Kidney (tissue), 14 donors: ENCODE data around the gene KCNQ1. TPM values are rescaled to one million over a fixed set of nuclear protein-coding genes. Genes with fewer than 3 reads are reported as not detected.

Experiments used
- DNase-seq, 5 donors: peaks; one replicate each; pipeline ENCODE4 v3.0.0-alpha.2; 2013 to 2020
- FAIRE-seq: peaks from 2 replicates; lab custom pipeline; 2012; peaks lifted over from hg19 to GRCh38; lab: Jason Lieb, UNC
- H3K27ac ChIP-seq, 2 donors: one replicate each; pipeline ENCODE4 v1.7.0; 2013; ENCODE audit warnings: low read depth in 2 of 2, low read length in 2 of 2, inconsistent platforms in 1 of 2
- H3K27me3 ChIP-seq: one replicate; pipeline ENCODE4 v1.7.1; 2013; ENCODE audit warnings: low read length, inconsistent platforms; ENCODE audit not compliant: control insufficient read depth, insufficient read depth
- H3K36me3 ChIP-seq, 3 donors: one replicate each; pipeline versions ENCODE4 v1.7.0 to v1.7.1; 2013; ENCODE audit warnings: low read length in 3 of 3, control low read depth in 1 of 3, inconsistent platforms in 1 of 3; ENCODE audit not compliant: insufficient read depth in 3 of 3, control insufficient read depth in 2 of 3
- H3K4me1 ChIP-seq, 3 donors: one replicate each; pipeline versions ENCODE4 v1.7.0 to v1.7.1; 2013; ENCODE audit warnings: low read length in 3 of 3, inconsistent platforms in 1 of 3, low read depth in 1 of 3; ENCODE audit not compliant: control insufficient read depth in 2 of 3, insufficient read depth in 2 of 3
- H3K4me3 ChIP-seq, 3 donors: one replicate each; pipeline versions ENCODE4 v1.7.0 to v1.8.1; 2013; ENCODE audit warnings: low read length in 3 of 3, control low read depth in 1 of 3, inconsistent platforms in 1 of 3
- H3K9ac ChIP-seq, 3 donors: one replicate each; pipeline versions ENCODE4 v1.7.0 to v1.7.1; 2013; ENCODE audit warnings: low read length in 3 of 3, control low read depth in 1 of 3, inconsistent platforms in 1 of 3
- H3K9me3 ChIP-seq, 3 donors: one replicate each; pipeline versions ENCODE4 v1.7.0 to v1.7.1; 2013; ENCODE audit warnings: low read length in 3 of 3, control low read depth in 1 of 3, inconsistent platforms in 1 of 3; ENCODE audit not compliant: control insufficient read depth in 2 of 3, insufficient read depth in 1 of 3
- intact Hi-C: fragments of 100-400 bp; cut with DNase I; formaldehyde crosslinking; loops from one replicate; pipeline ENCODE4 v1.11.1; 2022
- polyA plus RNA-seq: library from polyadenylated mRNA; stranded (reverse); fragments of 350-450 nt; fragmentation: Illumina TruSeq; extraction: RNeasy Lipid Tissue Mini Kit (QIAGEN cat#74804); gene quantifications from one replicate; pipeline ENCODE4 v1.2.3, GENCODE V29; 2014; ENCODE audit warnings: low read depth, low replicate concordance; ENCODE audit not compliant: insufficient read depth
- total RNA-seq: library from RNA; stranded (reverse); fragmentation: NEBNext Ultra II Directional; extraction: Animal tissue kit (Norgen Biotek cat#: 25700); gene quantifications from one replicate; pipeline ENCODE4 v1.2.1, GENCODE V29; 2021
- TF ChIP-seq, protein P1 (sequence below): IDR thresholded peaks from 3 replicates; pipeline ENCODE4 v1.5.1; 2012; ENCODE audit warnings: mild to moderate bottlenecking, moderate library complexity, borderline replicate concordance; ENCODE audit not compliant: insufficient read depth; ENCODE audit errors: extremely low read depth
- donor health status: control.
- donor health status: control.
- donor health status: control.
- donor health status: control.
- donor health status: control.
- donor health status: DM: yes; HTN: yes; CAD: no.
- donor health status: Normal renal cell carcinoma (clear cell type).

KCNQ1 gene
- total and polyA plus RNA-seq, 2 donors from 2014 or later, result 45.5 to 49.4 TPM

DNA sequence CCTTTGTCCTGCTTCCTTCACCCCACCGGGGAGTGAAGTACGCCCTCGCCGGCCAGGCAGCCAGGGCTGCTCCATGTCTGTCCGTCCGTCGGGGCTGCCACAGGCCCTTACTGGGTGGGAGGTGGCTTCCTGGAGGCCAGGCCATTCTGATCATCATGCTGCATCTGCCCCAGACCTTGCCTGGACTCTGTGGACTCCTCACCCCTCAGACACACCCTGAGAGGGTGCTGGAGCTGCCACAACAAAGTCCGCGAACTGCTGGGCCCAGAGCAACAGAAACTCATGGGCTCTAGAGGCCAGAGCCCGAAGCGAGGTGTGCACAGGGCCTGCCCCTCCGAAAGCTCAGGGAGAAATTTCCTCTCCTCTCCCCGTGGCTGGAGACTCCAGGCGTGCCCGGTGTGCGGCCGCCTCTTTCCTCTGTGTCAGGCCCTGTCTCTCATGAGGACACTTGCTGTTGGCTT is 130.8 kb downstream of the KCNQ1 start:
- no peak overlapping the region for H3K9ac ChIP-seq
- TF ChIP-seq, protein P1, sequence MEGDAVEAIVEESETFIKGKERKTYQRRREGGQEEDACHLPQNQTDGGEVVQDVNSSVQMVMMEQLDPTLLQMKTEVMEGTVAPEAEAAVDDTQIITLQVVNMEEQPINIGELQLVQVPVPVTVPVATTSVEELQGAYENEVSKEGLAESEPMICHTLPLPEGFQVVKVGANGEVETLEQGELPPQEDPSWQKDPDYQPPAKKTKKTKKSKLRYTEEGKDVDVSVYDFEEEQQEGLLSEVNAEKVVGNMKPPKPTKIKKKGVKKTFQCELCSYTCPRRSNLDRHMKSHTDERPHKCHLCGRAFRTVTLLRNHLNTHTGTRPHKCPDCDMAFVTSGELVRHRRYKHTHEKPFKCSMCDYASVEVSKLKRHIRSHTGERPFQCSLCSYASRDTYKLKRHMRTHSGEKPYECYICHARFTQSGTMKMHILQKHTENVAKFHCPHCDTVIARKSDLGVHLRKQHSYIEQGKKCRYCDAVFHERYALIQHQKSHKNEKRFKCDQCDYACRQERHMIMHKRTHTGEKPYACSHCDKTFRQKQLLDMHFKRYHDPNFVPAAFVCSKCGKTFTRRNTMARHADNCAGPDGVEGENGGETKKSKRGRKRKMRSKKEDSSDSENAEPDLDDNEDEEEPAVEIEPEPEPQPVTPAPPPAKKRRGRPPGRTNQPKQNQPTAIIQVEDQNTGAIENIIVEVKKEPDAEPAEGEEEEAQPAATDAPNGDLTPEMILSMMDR, result no peak
- no peak for FAIRE-seq
- H3K4me1 ChIP-seq, result no peaks in the 10 kb centered on the region
- H3K27ac ChIP-seq, result no peak overlapping the region
- no peak overlapping the region for H3K4me3 ChIP-seq
- no peaks in the 10 kb centered on the region for H3K27me3 ChIP-seq
- intact Hi-C loops, result no loop called here
- H3K36me3 ChIP-seq, result no peaks in the 10 kb centered on the region
- H3K9me3 ChIP-seq, result no peaks in the 10 kb centered on the region
- peak in 2 of 5 donors; percentile 40 to 50 for DNase-seq

DNA sequence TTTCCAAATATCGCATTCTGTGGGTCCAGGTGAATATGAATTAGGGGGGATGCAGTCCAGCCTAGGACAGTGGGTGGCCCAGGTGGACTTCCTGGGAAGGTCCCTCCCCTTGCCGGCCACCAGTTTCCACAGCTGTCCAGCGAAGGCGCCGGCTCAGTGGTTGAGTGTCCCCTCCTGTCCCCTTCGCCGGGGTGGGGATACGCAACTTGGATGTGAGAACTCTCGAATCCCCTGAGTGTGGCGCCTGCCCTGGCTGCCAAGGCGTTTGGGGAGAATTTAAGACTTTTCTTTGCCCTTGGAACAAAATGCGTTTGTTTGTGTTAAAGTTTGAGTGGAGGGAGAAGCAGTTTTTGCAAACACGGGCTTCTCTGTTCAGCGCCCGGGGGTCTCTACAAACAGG is 131.3 kb downstream of the KCNQ1 start:
- TF ChIP-seq, protein P1, result no peak
- no peaks in the 10 kb centered on the region for H3K27me3 ChIP-seq
- H3K36me3 ChIP-seq, result no peaks in the 10 kb centered on the region
- FAIRE-seq (no peak), DNase-seq (peak in 3 of 5 donors; percentile 9 to 47 (median 45))
- no peak overlapping the region for H3K27ac ChIP-seq
- H3K4me1 ChIP-seq, result no peaks in the 10 kb centered on the region
- H3K4me3 ChIP-seq, result no peak overlapping the region
- intact Hi-C loops, result no loop called here
- no peak overlapping the region for H3K9ac ChIP-seq
- H3K9me3 ChIP-seq, result no peaks in the 10 kb centered on the region

- intact Hi-C loops, result no loop called here
- no peaks in the 10 kb centered on the region for H3K4me1 ChIP-seq
- H3K27ac ChIP-seq, result no peak overlapping the region
- no peaks in the 10 kb centered on the region for H3K27me3 ChIP-seq
- H3K4me3 ChIP-seq, result no peak overlapping the region
- DNase-seq, result peak in 3 of 5 donors; percentile 14 to 65 (median 54)
- TF ChIP-seq, protein P1, result no peak
- no peak for FAIRE-seq
- no peak overlapping the region for H3K9ac ChIP-seq
- no peaks in the 10 kb centered on the region for H3K36me3 ChIP-seq
- H3K9me3 ChIP-seq, result no peaks in the 10 kb centered on the region
Observed at GRCh38 chr11:2576549-2576948, 131.7 kb downstream of the KCNQ1 start.
